Measurements from ENCODE around the gene SMPD3.

GRCh38 chr16:68416057-68417046 is 32.0 kb downstream of the SMPD3 start:
- TF ChIP-seq POLR2A (IDR thresholded peaks at IDR 0.05; ENCODE audit: borderline replicate concordance, extremely low read depth, insufficient read depth, insufficient read length) (no peak), ATF3 (IDR thresholded peaks at IDR 0.05) (no peak), CTCF (IDR thresholded peaks at IDR 0.05 in 2 of 3, conservative IDR thresholded peaks at IDR 0.05 in 1 of 3; ENCODE audit: borderline replicate concordance in 1 of 3, insufficient read depth in 1 of 3, low read depth in 2 of 3, low read length in 2 of 3) (no peak), ZFX (IDR thresholded peaks at IDR 0.05) (no peak), SP1 (IDR thresholded peaks at IDR 0.05; ENCODE audit: low read depth) (no peak), CBX3 (IDR thresholded peaks at IDR 0.05; ENCODE audit: low read depth) (no peak), EGR1 (IDR thresholded peaks at IDR 0.05; ENCODE audit: low read depth) (no peak), EZH2 (IDR thresholded peaks at IDR 0.05) (no peak), ZNF274 (IDR thresholded peaks at IDR 0.05; ENCODE audit: low read depth, low read length) (no peak), RAD21 (IDR thresholded peaks at IDR 0.05; ENCODE audit: low read depth) (no peak)
- TF ChIP-seq, protein P1, sequence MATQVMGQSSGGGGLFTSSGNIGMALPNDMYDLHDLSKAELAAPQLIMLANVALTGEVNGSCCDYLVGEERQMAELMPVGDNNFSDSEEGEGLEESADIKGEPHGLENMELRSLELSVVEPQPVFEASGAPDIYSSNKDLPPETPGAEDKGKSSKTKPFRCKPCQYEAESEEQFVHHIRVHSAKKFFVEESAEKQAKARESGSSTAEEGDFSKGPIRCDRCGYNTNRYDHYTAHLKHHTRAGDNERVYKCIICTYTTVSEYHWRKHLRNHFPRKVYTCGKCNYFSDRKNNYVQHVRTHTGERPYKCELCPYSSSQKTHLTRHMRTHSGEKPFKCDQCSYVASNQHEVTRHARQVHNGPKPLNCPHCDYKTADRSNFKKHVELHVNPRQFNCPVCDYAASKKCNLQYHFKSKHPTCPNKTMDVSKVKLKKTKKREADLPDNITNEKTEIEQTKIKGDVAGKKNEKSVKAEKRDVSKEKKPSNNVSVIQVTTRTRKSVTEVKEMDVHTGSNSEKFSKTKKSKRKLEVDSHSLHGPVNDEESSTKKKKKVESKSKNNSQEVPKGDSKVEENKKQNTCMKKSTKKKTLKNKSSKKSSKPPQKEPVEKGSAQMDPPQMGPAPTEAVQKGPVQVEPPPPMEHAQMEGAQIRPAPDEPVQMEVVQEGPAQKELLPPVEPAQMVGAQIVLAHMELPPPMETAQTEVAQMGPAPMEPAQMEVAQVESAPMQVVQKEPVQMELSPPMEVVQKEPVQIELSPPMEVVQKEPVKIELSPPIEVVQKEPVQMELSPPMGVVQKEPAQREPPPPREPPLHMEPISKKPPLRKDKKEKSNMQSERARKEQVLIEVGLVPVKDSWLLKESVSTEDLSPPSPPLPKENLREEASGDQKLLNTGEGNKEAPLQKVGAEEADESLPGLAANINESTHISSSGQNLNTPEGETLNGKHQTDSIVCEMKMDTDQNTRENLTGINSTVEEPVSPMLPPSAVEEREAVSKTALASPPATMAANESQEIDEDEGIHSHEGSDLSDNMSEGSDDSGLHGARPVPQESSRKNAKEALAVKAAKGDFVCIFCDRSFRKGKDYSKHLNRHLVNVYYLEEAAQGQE (IDR thresholded peaks at IDR 0.05; ENCODE audit: low read depth), result no peak

Data from HCT116 (cell line).